NCI-H146 treated with DMSO at 0.1 percent for 48 hours (cell line): ENCODE data around the gene ABCC9.

Experiments
- DNase-seq: peaks from one replicate; lab custom pipeline; 2025; ENCODE audit not compliant: unreplicated experiment; lab: John Stamatoyannopoulos, UW

The ABCC9 gene

DNA sequence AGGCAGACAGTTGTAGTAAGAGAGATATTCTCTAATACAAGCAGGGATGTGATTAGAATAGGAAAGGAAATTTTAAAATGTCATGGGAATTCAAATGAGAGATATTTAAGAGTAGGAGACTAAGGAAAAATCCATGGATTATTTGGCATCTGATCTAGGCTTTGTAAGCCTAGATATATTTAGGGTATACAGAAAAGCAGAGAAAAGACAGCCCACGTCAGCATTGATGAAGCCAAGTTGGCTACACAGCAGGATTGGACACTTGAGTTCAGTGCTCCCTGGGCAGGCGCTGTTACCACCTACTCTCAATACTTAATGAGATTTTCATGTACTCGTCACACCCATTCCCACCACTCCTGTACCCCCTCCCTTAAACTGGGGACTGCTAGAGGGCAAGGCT is 165.1 kb downstream of the ABCC9 start:
- DNase-seq = no peak

DNA sequence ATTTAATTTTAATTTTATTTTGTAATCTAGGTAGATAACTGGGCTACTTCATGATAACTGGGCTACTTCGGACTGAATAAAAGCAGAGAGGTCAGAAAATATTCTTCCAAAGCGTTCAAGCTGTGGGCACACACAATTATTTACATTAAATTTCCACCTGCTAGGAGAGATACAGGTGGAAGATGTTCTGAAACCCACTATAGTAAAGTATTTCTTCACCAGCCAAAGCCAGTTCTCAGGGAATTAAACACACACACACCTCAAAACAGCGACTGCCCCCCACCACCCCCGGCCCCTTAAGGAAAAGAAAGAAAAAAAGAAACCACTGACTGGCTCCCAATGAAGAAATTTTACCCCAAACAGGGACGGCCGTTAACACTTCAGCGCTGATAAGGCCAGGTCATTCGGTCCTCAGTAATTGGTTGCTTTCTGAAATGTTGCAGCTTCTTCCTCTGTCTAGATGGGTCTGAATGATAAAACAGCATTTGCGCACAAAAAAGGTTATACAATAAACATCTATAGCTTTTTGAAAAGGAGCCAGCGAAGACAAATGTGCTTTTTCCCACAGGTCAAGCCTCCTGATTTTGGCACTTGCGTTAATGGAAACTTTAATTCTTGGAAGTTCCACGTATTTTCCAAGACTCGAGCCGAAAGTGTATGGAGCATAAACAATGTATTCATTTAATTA is 165.9 kb downstream of the ABCC9 start:
- no peak for DNase-seq

DNA sequence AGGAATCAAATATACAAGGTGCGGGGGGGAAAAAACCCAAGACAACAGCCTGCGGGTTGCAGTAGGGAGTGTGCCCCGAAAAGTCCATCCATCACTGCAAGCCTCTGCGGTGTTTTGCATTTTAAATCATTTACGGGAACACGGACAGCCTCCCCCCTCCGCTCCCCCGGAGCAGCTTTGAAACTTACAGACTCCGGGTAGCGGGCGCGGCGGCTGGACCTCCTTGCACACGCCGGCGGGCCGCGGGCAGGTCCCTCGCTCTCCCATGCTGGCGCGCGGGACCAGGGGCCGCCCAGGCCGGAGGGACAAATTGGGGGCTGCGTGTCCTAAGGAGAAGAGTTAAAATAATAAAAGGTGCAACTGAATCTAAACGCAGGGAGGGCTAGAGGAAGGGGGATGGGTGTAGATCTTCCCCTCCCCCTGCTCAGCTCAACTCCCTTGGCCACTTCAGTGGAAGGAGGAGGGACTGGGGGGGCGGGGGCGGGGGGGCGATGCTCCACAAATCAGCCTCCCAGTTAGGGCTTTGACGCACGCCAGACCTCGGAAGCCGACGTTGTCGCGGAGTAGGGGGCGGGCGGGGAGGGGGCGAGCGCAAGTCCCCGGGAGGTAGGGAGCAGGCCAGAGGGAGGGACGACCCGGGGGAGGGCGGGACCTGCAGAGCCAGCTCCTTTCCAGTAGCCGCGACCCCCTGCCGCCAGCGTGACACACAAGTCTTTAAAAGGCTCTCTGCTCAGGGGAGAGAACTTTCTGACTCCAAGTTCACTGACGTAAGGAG is 166.7 kb downstream of the ABCC9 start, which contains the start of gene KCNJ8:
Gene KCNJ8, minus strand, starts transcription at position 349 of the 775 bp plus-strand sequence. CDS start 1,090 bp downstream, outside the sequence.
- no peak for DNase-seq

DNA sequence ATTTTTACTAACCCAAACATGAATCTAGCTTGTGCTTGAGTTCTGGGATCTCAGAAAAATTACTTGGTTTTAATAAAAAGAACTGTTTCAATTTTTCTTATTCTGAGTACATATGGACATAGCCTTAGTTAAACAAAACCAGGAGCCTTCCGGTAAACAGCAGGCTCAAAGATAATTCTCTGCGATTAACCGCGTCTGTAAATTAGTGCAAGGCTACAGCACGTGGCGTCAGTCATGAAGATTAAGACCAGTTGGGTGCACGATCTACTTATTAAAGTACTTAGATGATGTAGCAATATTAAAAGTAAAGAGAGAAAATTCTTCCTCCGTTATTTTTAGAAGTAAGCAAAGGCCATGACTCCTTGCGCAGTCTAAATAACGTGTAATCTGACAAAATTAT is 167.4 kb downstream of the ABCC9 start:
- DNase-seq = no peak

DNA sequence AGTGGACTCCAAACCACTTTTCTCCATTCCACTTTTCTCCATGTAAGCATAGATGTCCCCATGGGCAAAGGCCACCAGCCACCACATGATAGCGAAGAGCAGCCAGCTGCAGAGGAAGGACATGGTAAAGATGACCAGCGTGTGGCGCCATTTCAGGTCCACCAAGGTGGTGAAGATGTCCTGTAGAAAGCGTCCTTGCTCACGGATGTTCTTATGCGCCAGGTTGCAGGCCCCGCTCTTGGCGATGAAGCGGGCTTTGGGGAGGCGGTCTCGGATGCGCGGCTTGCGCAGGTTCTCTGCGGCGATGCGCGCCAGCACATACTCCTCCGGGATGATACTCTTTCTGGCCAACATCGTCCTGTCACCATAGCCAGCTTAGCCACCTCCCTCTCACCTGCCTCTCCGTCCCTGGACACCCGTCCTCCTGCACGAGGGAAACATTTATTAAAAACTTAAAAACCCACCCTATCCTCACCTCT is 167.9 kb downstream of the ABCC9 start:
- no peak for DNase-seq

DNA sequence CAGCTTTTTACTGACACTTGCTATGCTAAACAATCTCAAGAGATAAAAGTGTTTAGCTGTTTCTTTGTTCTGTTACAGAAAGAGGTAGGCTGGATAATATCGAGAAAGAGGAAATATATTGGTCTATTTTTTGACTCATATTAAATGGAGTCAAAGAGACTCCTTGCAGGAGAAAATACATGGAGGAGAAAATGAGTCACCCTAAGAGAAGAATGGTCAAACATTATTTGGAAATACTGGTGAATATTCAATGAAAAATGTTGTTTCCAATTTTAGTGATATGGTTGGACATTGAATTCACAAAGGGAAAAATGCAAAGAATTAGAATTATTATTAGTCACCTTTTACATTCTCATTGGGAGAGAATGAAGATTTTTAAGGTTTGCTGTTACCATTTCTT is 169.9 kb downstream of the ABCC9 start:
- no peak for DNase-seq

DNA sequence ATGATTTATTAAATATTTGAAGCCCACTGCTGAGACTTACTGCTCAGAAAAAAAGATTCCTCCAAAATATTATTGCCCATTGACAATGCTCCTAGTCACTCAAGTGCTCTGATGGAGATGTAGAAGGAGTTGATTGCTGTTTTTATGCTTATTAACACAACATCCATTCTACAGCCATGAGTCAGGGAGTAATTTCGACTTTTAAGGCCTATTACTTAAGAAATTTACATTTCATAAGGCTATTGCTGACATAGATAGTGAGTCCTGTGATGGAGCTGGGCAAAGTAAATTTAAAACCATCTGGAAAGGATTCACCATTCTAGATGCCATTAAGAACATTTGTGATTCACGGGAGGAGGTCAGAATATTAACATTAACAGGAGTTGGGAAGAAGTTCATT is 171.9 kb downstream of the ABCC9 start:
- no peak for DNase-seq

DNA sequence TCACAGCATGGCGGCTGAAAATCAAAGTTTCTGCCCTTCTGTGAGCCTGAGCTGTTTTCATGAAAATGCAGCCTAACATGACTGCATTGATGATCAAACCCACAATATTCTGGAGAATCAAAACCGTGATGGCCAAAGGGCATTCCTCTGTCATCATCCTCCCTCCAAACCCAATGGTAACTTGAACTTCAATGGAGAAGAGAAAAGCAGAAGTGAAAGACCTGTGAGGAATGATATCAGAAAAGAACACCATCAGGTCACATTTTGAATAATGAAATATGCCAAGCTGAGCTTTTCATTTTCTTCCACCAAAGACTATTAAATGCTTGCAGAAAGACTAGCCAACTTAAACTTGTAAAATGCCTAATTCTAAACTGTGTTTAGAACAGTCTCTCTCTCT is 174.8 kb downstream of the ABCC9 start:
- no peak for DNase-seq

DNA sequence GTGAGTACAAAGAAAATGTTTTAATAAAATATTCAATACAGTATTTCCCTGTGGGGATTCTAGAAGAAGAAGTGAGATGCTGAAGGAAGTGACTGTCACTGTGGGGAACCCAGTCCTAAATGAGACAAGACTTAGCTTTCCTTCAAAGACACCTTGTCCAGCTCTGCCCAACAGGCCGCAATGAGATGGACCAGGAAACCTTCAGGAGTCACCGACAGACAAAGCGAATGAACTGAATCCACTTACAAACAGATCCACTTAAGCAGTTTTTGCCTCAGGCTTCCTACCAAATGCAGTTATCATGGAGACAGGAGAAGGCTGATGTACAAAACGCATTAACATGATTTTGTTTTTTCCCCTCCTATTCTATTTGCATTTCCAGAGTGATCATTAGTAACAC is 176.3 kb downstream of the ABCC9 start:
- DNase-seq = no peak

DNA sequence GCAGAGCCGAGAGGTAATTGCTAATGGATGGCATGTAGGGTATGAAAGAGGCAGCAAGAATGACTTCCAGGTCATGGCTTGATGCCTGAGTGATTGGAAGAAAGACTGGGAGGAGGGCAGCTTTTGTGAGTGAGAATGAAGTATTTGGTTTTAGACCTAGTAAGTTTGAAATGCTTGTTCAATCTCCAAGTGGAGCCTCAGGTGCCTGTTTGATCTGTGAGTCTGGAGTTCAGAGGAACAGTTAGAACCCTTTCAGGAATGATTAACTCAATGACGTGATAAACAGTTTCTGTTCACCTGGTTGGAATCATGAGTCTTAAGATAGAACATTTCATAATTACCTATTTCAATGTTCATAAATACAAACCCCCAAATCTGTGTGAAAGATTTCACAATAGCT is 177.2 kb downstream of the ABCC9 start:
- no peak for DNase-seq

DNA sequence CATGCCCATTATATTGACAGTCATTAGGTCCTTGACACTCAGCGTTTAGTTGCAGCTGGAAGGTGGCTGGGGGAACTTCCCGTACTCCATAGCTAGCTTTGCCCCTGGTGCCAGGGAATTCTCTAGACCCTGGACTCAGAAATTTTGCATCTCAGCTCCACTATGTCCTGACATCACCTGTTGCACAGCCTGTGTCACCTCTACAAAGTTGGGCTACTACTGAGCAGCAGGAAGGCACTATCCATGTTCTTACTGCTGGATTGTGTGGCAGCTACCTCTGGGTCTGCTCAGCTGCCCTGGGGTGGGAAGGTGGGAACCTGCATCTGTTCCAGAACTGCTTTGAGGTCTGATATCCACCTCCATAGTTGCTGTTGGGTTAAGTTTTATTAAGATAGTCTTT is 177.7 kb downstream of the ABCC9 start:
- DNase-seq = no peak

DNA sequence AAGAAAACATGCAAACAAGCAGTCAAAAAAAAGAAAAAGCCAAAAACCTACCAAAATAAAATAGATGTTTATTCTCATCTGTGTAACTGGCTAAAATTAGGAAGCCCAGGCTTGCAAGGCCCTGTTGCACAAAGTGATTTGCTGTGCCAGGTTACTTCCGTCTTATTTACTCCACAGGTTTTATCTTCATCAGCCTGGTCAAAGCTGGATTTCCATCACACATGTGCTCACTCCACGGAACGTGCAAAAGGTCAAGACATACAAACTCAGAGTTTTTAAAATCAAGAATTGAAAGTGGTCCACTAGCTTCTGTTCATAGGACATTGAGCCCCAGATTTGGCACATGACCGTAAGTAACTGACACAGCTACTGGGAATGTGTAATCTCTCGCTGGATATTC is 181.5 kb downstream of the ABCC9 start:
- DNase-seq = no peak

DNA sequence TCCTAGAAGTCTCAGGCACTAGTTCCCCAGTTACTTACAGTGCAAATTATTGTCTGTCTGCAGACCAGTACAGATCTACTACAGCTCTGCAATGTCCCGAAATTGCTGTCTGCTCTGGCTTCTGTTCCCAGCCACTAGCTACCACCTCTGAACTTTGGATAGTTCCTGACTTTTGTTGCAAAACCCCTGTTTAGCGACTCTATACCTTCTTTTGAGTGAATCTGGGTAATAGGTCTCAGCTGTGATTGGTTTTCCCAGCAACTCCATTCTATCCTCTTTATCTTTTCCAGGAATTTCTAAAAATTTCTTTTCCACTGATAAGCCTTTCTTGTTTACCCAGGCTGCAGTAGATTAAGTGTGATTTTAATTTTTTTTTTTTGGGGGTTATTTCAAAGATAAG is 183.5 kb downstream of the ABCC9 start:
- DNase-seq = no peak

DNA sequence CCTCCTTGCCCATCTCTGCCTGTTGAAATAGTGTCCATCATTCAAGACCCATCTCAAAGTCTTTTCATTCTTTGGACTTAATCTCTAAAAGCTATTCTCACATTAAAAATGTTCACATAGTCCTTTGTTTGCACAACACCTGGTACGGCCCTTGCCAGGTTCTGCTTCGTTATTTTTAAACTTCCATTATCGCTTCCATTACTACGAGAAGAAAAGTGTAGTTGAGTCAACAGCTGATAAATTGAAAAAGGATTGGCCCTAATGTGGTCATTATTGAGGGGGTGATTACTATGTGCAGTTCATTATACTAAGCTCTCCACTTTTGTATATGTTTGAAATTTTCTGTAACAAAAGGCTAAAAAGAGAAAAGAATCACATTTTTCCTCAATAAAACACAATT is 184.5 kb downstream of the ABCC9 start:
- no peak for DNase-seq

DNA sequence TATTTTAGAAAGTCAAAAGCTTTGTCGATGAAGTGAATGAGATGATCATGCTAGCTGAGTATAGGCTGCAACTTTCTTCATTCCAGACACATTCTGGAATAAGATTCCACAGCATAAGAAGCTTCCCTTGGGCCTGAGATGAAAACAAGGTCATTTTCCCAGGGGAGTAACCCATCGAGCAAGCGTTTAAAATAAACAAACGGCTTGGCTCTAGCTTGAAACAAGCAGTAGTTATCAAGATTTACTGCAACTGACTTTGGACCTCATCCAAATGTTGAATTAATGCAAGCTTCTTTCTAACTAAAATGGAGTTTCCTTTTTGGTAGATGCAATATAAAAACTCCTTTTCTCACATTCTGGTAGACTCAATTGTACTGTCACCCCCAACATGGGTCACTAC is 189.7 kb downstream of the ABCC9 start:
- no peak for DNase-seq
